Adrenal gland (tissue), 5 donors: ENCODE data around the gene LEUTX.

Experiments used
- CTCF ChIP-seq, 6 experiments: fragments of 450-650 bp in 4 of 6; fragments of 200-600 bp in 2 of 6; sonication (generic) in 1 of 6; IDR thresholded peaks; 1 replicate in 5 of 6; 2 replicates in 1 of 6; pipeline versions ENCODE4 v1.5.1 to v1.8.0; 2016 to 2021; ENCODE audit warnings: antibody characterized with exemption in 6 of 6, mild to moderate bottlenecking in 2 of 6, moderate library complexity in 1 of 6
- POLR2A ChIP-seq, 2 donors: fragments of 450-650 bp; IDR thresholded peaks; one replicate each; pipeline ENCODE4 v1.6.1; 2017; ENCODE audit warnings: antibody characterized with exemption in 2 of 2, mild to moderate bottlenecking in 2 of 2, moderate library complexity in 1 of 2
- donor health status: DM: no; HTN: no; CAD: no.

- no peak for TF ChIP-seq POLR2A (IDR thresholded peaks at IDR 0.05)
- no peak for TF ChIP-seq CTCF (IDR thresholded peaks at IDR 0.05)
Measured at GRCh38 chr19:39832341-39833083, 53.9 kb downstream of the LEUTX start.
